ENCODE data around the gene TSPAN5.
"Not testable (repeated sequence)": the region's sequence is repeated elsewhere in the genome, so short reads cannot be mapped to it uniquely, and the experiment has no call there.

Gene TSPAN5

GRCh38 chr4:98546910-98547594 lies 111.4 kb downstream of the TSPAN5 start:
- DNase-seq (ENCODE audit: low spot score) = no peak

DNA sequence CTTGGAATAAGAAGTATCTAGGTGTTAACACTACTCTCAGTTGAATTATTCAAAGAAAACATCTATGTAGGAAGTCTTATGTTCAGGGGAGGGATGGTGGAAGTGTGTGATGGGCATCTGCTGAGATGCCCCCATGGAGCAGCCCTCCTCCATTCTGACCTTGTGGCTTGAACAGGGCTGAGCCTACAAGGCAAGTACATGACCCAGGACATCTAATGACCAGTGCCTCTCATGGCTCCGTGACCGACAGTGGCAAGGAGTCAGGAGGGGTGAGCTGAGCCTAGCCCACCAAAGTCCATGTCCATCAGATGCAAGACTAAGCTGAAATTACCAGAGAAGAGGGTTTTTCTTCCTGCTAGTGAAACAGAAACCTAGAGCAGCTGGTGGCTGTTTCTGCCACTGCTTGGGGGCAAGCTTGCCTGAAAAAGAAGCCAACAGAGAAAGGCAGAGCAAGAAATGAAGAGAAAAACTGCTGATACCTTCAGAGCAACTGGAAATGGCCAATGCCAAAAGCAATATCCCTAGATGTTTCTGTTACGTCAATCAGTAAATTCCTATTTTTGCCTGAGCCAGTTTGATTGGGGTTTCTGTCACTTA lies 113.5 kb downstream of the TSPAN5 start:
- DNase-seq (ENCODE audit: low spot score) = no peak

DNA sequence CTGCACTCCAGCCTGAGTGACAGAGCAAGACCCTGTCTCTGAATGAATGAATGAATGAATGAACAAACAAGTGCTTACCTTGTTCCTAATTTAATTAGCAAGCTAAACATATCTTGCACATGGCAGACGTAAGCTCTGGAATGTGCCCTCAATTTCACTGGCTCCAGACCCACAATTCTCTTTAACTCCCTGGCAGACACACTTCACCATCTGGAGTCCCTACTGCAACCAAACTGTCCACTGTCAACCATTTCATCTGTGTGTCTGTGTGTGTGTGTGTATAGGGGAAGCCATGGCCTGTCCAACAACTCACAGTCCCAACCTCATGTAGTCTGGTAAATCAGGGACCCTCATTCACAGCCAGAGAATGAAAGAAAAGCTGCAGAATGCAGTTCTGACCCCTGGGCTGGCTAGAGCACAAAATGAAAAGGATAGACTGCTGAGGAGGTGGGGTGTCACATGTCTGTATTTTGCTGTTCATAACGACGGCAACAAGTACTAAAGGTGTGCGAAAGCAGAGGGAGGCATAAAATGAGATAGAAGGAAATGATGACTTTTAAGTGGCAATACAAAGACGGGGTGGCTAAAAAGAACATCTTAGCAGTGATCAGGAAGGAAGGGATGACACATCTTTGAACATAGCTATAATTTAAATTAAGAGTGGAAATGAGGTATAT lies 114.1 kb downstream of the TSPAN5 start:
- DNase-seq (ENCODE audit: low spot score) = no peak

DNA sequence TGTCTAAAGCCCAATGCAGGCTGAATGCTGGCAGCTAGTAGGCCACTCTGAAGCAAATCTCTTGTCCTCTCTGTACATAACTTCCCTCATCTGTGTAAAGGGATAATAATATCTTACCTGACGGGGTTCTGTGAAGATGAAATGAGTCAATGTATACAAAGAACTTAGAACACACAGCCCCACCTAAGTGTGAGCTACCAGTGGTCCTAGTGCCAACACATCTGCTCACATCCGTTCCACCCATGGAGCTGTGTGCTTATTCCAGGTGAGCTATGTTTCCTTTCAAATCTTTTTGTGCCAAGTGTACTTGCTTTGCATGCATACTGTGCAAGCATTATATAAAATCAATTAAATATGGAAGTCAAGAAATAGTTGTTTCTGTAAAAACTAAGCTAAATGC lies 116.4 kb downstream of the TSPAN5 start:
- no peak for DNase-seq (ENCODE audit: low spot score)

GRCh38 chr4:98540803-98541202 lies 117.6 kb downstream of the TSPAN5 start:
- DNase-seq (ENCODE audit: low spot score) = no peak

DNA sequence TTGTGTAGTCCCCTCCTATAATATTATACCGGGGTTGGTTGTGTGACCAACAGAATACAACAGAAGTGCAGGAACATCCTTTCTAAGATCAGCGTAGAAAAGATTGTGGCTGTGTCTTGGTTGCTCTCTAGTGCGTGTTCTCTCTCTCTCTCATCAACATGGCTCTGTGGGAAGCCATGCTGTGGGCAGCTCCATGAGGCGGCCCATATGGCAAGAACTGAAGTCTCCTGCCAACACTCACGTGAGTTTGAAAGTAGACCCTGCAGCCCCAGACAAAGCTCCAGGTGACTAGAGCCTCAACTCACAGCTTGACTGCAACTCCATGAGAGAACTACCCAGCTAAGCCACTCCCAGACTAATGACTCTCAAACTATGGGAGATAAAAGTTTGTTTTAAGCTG lies 118.7 kb downstream of the TSPAN5 start:
- DNase-seq (ENCODE audit: low spot score) = no peak

DNA sequence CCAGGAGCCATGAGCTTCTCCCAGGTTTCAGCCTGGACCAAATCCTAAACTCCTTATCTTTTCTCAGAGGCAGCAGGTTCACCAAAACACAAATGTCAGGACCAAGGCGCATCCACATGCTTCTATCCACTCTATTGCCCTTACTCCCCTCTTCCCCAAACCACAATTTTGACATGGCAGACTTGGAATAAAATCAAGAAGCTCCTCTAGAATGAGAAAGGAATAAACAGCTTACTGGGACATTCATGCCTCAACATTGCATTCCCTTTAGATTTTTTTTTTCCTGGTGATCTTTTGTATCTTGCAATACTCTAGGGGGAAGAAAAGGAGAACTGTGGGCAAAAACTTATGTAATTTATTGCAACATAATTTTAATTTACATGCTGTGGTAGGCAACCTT lies 119.1 kb downstream of the TSPAN5 start:
- DNase-seq (ENCODE audit: low spot score) = no peak

- no peak for DNase-seq (ENCODE audit: low spot score)
Observed at GRCh38 chr4:98536631-98537030, 121.8 kb downstream of the TSPAN5 start.

- not testable (repeated sequence) for DNase-seq (ENCODE audit: low spot score)
Observed at GRCh38 chr4:98534146-98534545, 124.3 kb downstream of the TSPAN5 start.

DNA sequence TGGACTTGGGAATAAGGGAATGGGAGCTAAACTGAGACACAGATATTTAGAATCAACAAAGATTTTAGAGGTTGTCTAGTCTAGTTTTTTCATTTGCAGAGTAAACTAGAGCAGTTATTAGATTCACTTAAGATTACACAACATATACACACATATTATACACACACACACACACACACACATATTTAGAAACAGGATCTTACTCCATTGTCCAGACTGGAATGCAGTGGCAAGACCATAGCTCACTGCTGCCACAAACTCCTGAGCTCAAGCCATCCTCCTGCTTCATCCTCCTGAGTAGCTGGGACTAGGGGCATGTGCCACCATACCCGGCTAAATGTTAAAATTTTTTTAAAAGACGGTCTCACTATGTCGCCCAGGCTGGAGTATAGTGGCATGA lies 127.8 kb downstream of the TSPAN5 start:
- no peak for DNase-seq (ENCODE audit: low spot score)

DNA sequence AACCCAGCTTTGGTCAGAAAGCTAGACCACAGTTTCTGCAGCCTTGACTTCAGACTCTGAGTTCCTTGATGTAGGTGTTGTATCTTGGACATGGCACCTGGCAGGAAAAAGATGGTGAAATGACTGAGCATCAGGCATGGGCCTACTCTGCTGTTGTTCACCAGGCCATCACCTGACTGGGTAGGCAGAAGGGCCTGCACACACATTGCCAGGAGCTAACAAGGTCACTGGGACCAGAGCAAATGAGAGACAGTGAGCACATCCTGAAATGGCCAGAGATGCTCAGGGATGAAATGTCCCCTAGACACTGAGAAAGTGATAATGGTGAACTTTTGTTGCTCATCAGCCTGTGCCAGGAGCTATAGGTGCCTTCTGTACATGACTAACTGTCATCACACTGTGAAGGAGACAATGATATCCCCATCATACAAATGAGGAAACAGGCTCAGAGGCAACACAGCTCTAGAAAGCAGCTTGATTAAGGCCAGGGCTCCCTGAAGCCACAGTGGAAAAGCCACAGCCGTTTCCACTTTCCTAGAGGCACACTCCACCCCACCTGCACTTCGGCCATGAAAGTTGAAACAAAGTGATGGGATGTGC lies 128.3 kb downstream of the TSPAN5 start:
- DNase-seq (ENCODE audit: low spot score) = no peak

DNA sequence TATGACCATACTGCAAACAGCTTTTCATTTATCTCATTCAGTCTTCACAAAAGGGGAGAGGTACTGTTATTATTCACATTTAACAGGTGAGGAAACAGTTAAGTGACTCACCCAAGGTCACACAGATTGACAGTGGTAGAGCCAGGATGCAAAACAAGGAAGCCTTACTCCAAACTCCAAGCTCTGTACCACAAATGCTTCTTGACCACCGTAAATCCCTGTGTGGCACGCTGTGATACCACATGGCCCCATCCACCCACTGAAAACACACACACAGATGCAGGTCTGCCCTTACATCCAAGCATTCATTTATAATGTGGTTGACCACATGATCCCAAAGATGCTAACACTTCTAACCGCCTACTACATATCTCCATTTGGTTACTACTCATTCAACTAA lies 129.5 kb downstream of the TSPAN5 start:
- no peak for DNase-seq (ENCODE audit: low spot score)

- DNase-seq (ENCODE audit: low spot score) = no peak
Observed at GRCh38 chr4:98527534-98528269, 130.7 kb downstream of the TSPAN5 start.

- DNase-seq (ENCODE audit: low spot score) = no peak
Observed at GRCh38 chr4:98524230-98524629, 134.2 kb downstream of the TSPAN5 start.

GRCh38 chr4:98522636-98523395 lies 135.6 kb downstream of the TSPAN5 start:
- DNase-seq (ENCODE audit: low spot score) = no peak

DNA sequence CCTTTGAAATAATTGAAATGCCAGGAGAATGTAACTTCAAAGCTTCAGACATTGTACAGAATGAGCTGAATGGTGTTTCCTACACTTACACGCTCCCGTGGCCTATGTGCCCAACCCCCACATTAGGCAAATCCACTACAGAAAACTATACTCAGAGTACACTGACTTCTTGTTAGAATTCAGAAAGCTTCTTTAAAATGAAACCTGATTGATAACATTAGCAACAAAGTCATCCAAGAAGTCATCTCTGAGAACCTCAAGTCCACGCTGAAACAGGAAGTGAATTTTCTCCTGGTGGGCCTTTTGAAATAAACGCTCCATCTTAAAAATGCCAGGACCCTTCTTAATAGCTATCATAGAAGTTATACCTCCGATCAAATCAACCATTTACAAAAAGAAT lies 136.3 kb downstream of the TSPAN5 start:
- DNase-seq (ENCODE audit: low spot score) = no peak

GRCh38 chr4:98521486-98521885 lies 136.9 kb downstream of the TSPAN5 start:
- DNase-seq (ENCODE audit: low spot score) = no peak

GRCh38 chr4:98519268-98519977 lies 139.0 kb downstream of the TSPAN5 start:
- DNase-seq (ENCODE audit: low spot score) = no peak

- DNase-seq (ENCODE audit: low spot score) = no peak
Observed at GRCh38 chr4:98518559-98519267, 139.7 kb downstream of the TSPAN5 start.

Data from CD4-positive, alpha-beta T cell treated with Interleukin-6 at 100 ng/mL for 8 hours (primary cell).